Measurements from ENCODE around the gene DAAM1.

DNA sequence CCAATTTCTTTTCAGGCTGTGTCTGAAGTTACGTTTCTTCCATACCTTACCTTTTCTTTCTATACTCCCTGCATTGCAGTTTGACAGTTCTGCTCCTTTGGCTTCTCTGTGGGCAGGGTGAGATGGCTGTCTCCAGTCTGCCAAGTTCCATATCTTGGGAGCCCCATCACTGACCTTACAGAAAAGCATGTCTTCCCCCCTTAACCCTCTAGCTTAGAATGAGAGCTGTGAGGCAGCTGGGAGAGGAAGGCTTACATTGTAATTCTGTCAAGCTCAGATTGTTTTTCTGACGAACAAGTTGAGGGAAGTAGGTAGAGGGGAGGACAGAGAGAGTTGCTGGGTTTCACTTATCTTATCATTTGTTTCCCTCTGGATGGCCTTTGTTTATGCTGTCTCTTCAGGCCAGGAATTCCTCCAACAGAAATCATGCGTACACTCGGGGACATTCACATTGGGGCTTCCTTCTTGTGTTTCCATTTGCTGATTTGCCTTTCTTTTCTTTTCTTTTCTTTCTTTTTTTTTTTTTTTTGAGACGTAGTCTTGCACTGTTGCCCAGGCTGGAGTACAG lies 9.3 kb downstream of the DAAM1 start:
- TF ChIP-seq, protein P1, sequence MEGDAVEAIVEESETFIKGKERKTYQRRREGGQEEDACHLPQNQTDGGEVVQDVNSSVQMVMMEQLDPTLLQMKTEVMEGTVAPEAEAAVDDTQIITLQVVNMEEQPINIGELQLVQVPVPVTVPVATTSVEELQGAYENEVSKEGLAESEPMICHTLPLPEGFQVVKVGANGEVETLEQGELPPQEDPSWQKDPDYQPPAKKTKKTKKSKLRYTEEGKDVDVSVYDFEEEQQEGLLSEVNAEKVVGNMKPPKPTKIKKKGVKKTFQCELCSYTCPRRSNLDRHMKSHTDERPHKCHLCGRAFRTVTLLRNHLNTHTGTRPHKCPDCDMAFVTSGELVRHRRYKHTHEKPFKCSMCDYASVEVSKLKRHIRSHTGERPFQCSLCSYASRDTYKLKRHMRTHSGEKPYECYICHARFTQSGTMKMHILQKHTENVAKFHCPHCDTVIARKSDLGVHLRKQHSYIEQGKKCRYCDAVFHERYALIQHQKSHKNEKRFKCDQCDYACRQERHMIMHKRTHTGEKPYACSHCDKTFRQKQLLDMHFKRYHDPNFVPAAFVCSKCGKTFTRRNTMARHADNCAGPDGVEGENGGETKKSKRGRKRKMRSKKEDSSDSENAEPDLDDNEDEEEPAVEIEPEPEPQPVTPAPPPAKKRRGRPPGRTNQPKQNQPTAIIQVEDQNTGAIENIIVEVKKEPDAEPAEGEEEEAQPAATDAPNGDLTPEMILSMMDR (IDR thresholded peaks at IDR 0.05; ENCODE audit: low read depth, low read length), result no peak
- TF ChIP-seq EZH2phosphoT487 (IDR thresholded peaks at IDR 0.05; ENCODE audit: low read depth), result no peak
